Measurements from ENCODE around the gene HMHB1. TPM values are rescaled to one million over a fixed set of nuclear protein-coding genes. Genes with fewer than 3 reads are reported as not detected.
"Not testable (repeated sequence)": the region's sequence is repeated elsewhere in the genome, so short reads cannot be mapped to it uniquely, and the experiment has no call there.

The HMHB1 gene
- total RNA-seq, 1 donor from 2014 or later = not detected

GRCh38 chr5:143800715-143801114 lies 11.2 kb upstream of the HMHB1 start:
- no peak for FAIRE-seq
- no peak for DNase-seq (ENCODE audit: low spot score in 2 of 2)

DNA sequence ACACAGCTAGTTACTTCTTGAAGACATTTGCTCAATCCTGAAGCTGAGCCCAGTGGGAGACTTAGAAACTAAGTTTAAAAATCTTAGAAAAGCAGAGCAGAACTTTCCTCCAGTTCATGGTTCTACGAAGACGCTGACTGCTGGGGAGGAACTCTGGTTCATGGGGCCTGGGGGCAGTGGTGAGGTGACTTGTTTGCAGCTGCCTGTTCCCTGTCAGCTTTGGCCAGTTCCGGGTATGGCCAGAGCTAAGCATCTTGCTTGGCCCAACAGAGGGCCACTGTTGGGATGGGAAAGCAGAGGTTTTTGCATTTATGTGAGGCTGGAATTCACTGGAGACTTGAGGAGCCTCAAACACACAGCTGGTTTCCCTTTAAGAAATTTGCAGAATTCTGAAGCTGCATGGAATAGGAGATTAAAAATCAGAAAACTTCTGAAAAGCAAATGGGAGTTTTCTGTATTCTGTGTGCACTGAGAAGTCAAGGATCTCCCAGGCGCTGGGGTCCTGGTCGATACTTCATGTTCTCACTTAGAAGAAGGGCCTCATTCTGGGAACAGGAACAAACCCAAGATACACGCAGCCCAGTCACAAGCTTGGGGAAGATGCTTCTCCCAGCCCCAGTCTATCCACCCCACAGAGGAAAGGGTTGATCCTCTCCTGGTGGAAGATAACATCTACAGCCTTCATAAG lies 10.6 kb upstream of the HMHB1 start:
- FAIRE-seq = no peak
- no peak for DNase-seq (ENCODE audit: low spot score in 2 of 2)

- DNase-seq (ENCODE audit: low spot score in 2 of 2) (no peak), FAIRE-seq (no peak)
These were observed 6.1 kb upstream of the HMHB1 start for GRCh38 chr5:143805861-143806260.

DNA sequence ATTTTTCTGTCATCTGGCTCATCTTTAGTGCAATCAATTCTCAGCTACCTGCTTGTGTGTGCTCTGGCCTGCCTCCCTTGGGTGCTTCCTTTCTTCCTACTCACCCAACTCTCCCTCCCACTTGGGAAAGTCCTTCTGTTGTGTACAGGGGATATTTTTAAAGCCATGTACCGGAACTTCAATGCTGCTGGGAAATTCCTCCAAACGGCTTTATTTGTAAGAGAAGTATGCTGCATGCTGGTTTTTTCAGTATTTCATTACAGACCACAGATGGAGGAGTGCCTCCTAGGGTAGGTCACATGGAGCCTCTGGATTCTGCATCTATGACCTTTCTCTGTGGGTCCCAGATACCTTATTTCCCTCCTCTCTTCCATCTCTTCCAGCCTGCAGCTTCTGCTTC lies 5.4 kb upstream of the HMHB1 start:
- no peak for FAIRE-seq
- no peak for DNase-seq (ENCODE audit: low spot score in 2 of 2)

GRCh38 chr5:143807401-143807800 lies 4.6 kb upstream of the HMHB1 start:
- FAIRE-seq (no peak), DNase-seq (ENCODE audit: low spot score in 2 of 2) (no peak)

GRCh38 chr5:143816370-143816769 lies 4.4 kb downstream of the HMHB1 start:
- DNase-seq (ENCODE audit: low spot score in 2 of 2); FAIRE-seq: not testable (repeated sequence)

GRCh38 chr5:143819716-143820115 lies 7.8 kb downstream of the HMHB1 start:
- DNase-seq (ENCODE audit: low spot score in 2 of 2) = no peak

DNA sequence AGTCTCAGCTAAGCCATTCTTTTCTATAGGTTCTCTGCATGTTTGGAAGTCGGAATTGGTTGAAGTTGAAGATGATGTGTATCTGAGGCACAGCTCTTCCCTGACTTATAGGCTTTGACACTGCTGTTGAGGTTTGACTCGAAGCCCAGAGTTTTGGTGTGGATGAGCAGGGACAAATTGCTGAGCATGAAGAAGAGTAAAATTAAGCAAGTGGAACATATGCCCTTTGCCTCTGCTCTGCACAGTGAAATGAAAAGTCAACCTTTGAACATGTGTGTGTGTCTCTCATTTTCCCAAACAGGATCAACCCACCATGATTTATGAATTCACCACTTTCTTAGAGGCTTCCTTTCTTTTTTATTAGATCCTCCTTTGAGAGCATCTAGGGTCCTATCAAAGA lies 8.5 kb downstream of the HMHB1 start:
- FAIRE-seq (no peak), DNase-seq (ENCODE audit: low spot score in 2 of 2) (no peak)

More at GRCh38 chr5:143819716-143820115, 7.8 kb downstream of the HMHB1 start:
- FAIRE-seq = no peak

DNA sequence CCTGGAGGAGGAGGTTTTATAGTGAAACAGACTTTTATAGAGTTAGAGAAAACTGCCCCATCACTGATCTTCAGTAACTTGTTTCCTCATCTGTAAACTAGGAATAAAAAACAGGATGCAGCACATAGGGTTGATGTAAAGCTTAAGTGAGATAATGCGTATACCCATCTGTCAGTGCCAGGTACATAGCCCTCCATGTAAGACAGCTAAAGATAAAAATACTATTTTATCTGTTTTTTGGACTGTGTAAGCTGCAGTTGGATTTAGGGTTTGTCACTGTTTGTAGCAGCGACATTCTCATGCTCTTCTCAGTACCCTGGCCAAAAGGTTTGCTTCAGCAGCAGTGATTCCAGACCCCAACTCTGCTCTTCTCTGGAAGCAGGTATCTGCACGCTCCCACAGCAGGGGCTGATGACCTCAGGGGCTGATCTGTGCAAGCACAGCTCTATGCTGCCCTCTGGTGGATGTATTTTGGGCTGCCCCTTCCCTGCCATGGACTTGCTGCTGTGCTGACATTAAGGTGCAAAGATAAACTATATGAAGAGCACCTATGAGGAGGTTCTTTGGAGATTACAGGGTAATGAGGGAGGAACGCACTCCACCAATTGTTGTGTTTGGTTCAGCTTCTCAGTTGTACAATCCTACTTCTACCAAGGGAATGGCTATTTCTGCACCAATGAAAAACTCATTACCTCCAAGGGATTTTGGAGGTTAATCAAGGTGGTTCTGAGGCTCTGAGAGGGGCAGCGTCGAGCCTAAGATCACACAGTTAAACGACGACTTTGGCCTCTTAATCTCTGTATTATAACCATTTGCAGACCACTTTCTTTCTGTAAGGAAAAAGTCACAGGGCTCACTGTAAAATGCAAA lies 13.1 kb downstream of the HMHB1 start:
- FAIRE-seq = no peak
- peak; percentile 23 to 52 for DNase-seq (ENCODE audit: low spot score in 2 of 2)

DNA sequence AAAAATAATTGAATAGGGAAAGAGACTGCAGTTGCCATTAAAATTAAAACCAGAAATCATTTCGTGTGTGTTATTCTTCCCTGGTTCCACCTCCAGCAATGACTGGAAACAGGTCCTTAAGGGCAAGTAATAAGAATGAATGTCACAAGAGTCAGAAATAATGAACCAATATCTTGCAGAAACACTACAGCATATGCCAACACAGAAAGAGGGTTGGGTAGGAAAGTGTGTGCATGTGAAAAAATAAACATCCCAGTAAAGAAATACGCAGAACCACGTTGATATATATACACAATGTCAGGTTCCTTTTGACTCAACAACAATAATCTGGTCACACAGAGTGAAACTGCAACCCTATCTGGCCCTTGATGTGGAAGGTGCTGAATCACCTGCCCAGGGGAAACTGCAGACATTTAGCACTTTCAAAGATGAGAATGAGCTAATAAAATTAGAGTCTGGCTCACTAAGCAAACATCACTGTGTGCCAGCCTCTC lies 15.0 kb downstream of the HMHB1 start:
- DNase-seq (ENCODE audit: low spot score in 2 of 2) (no peak), FAIRE-seq (no peak)

GRCh38 chr5:143828710-143829109 lies 16.7 kb downstream of the HMHB1 start:
- FAIRE-seq (no peak), DNase-seq (ENCODE audit: low spot score in 2 of 2) (no peak)

- FAIRE-seq = no peak
- DNase-seq (ENCODE audit: low spot score in 2 of 2) = no peak
These were observed 21.2 kb downstream of the HMHB1 start for GRCh38 chr5:143833177-143833576.

DNA sequence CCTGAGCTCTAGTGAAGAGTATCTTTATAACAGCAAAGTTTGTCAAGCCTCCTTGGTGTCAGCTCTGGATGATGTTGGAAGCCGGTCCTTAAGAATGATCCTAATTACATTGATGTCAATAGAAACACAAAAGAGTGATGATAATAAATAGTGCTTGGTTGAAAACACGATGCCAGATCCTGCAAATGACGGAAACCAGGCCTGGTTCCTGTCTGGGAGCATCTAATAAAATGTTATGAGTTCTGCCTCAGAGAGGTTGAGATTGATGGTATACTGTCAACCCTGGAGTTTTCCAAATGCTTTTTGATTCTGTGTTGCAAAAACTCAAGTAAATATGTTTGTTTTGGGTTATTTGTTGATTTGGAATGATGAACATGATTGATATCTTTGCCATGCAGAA lies 23.3 kb downstream of the HMHB1 start:
- no peak for DNase-seq (ENCODE audit: low spot score in 2 of 2)
- no peak for FAIRE-seq

DNA sequence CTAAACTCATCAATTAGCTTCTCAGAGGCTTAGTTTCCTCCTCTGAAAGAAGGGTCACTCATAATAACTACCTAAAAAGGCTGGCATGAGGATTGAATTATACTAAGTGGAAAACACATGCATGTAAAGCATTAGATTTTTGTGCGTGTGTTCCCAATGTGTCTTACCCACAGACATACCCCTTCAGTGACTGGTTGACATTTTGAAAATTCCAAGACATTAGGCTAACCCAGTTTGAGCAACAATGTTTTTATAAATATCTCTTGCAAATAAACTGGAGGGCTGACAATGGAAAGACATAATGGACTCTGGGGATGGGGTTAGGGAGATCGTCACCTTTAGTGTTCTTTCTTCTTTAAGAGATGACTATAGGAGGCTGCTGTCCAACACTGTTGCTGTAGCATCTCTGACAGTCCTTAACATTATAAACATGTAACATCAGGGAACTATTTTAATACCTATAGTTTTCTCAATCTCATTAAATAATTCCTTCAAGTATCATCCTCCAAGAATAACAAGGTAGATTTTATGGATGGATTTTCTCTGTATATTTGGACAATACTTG lies 24.3 kb downstream of the HMHB1 start:
- DNase-seq (ENCODE audit: low spot score in 2 of 2) = no peak
- FAIRE-seq = no peak

DNA sequence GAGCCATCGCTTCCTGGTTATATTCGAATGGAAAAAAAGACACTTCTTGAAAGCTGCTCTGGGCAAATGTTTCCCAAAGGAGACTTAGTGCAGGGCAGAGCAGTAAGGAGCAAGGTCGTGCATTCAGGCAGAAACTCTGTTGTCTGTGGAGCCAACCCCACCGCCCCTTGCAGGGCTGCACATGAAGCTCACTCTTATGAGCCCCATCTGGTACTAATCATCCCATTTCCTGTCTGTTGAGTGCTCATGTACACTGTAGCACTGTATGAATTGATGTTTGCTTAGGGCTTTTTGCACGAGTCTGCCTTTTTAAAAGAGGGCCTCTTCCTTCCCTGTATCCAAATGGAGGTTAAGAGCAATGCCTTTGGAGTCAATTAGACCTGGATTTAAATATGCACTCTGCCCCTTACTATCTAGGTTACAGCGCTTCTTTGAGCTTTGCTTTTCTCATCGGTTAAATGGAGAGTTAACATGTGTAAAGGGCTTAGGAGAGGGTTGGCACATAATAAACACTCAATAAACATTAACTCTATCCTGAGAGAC lies 25.4 kb downstream of the HMHB1 start:
- DNase-seq (ENCODE audit: low spot score in 2 of 2) (no peak), FAIRE-seq (no peak)

DNA sequence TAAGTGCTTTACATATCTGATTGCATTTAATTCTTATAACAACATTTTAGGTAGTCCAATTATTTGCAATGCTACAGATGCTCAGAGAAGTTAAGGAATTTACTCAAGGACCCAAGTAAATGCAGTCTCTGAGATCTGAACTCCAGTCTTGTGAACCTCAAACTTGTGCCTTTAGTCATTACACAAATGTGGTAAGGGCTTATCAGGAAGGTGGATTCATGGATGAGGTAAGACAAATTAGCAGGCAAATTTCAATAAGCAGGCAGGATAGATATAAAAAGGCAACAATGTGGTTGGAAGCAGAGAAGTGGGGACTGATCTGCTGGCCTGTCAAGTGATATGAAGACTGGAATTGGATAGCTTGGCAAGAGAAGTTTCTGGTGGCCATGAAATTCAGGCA lies 29.5 kb downstream of the HMHB1 start:
- FAIRE-seq (no peak), DNase-seq (ENCODE audit: low spot score in 2 of 2) (no peak)

DNA sequence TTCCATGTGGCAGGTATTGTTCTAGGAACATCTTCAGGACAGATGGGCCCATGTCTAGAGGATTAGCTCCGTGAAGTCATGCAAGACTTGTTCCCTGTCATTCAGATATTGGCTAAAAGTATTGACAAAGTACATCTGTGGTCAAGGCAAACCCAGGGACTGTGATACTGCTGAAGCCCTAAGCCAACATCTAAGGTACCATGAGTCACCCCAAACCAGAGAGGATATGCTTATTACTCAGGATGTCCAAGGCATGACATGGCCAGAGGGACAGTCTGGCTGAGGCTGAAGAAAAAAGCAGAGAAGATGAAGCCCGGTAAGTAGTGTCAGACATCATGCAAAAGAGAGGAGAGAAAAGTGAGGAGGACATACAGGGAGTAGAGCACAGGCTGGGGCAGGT lies 31.0 kb downstream of the HMHB1 start:
- FAIRE-seq (no peak), DNase-seq (ENCODE audit: low spot score in 2 of 2) (no peak)

DNA sequence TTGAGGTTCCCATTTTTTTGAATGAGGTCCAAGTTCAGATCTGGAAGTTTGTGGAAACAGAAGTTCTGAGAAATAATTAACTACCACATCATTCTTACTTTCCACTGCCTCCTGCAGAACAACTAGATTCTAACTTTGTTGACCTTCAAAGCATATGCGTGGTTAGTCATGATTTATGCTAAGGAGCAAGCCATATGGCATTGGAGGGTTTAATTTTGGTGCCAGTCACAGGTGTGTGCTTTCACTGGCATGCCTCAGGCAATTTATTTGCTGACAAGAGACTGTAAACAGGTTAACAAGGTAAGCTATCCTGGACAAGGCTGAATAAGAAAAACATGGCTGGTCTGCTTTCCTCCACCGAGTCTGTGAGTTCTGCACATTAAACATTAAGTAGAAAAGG lies 31.5 kb downstream of the HMHB1 start:
- FAIRE-seq (no peak), DNase-seq (ENCODE audit: low spot score in 2 of 2) (no peak)

- DNase-seq (ENCODE audit: low spot score in 2 of 2) (no peak), FAIRE-seq (no peak)
These were observed 38.2 kb downstream of the HMHB1 start for GRCh38 chr5:143850050-143850683.

GRCh38 chr5:143851383-143851782 lies 39.4 kb downstream of the HMHB1 start:
- no peak for FAIRE-seq
- no peak for DNase-seq (ENCODE audit: low spot score in 2 of 2)

DNA sequence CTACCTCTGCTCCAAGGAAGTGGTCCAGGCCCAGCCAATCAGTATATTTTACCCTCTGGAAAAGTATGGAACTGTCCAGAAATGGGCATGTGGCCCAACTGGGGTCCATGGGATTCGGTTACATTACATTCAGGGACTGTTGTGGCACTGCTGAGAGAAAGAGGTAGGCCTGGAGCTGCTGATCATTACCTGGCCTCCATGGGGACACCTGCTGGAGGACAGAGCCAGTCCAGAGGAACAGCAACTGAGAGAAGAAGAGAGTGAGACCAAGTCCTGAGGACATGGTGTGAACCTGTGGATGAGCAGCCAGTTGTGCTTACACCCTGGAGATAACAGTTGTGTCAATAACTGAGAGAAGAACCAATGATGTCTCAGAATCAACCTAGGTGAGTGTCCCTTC lies 48.2 kb downstream of the HMHB1 start:
- DNase-seq (ENCODE audit: low spot score in 2 of 2) (no peak), FAIRE-seq (no peak)

All from frontal cortex (tissue), 4 donors.